Skeletal muscle tissue (tissue), 2 donors: Measurements from ENCODE around the gene LRFN3. TPM values are rescaled to one million over a fixed set of nuclear protein-coding genes. Genes with fewer than 3 reads are reported as not detected.

ENCODE experiments used
- small RNA-seq: library from RNA; depleted of rRNA; stranded (forward); fragments of <200 nt; gene quantifications from one replicate; pipeline ENCODE3, GENCODE V24; 2014
- total RNA-seq: library from RNA; depleted of rRNA; stranded (reverse); fragments of >200 nt; gene quantifications from one replicate; pipeline ENCODE4 v1.2.3, GENCODE V29; 2014

Gene LRFN3
- total RNA-seq, 1 donor from 2014 or later, result 0.52 TPM

Small RNA genes lying within 50 kb of the gene (small RNA-seq; reads per million reads assigned to genes)
- not detected for gene AF038458.1

Other genes starting within 250 kb of the LRFN3 start
- not detected for gene ZBTB32, start 231.8 kb upstream of the LRFN3 start, total RNA-seq
- 5.7 TPM for gene KMT2B, start 218.4 kb upstream of the LRFN3 start, total RNA-seq
- 3.1 TPM for gene IGFLR1, start 193.9 kb upstream of the LRFN3 start, total RNA-seq
- 3.7 TPM for gene U2AF1L4, start 191.0 kb upstream of the LRFN3 start, total RNA-seq
- 7.8 TPM for gene PSENEN, start 190.7 kb upstream of the LRFN3 start, total RNA-seq
- 3.1 TPM for gene LIN37, start 187.8 kb upstream of the LRFN3 start, total RNA-seq
- gene HSPB6, start 179.3 kb upstream of the LRFN3 start, total RNA-seq, result 52.7 TPM
- 1.0 TPM for gene PROSER3, start 178.2 kb upstream of the LRFN3 start, total RNA-seq
- gene ARHGAP33, start 160.8 kb upstream of the LRFN3 start, total RNA-seq, result 1.0 TPM
- not detected for gene PRODH2, start 123.5 kb upstream of the LRFN3 start, total RNA-seq
- gene NPHS1, start 83.9 kb upstream of the LRFN3 start, total RNA-seq, result under 0.01 TPM
- not detected for gene KIRREL2, start 79.5 kb upstream of the LRFN3 start, total RNA-seq
- 2.1 TPM for gene APLP1, start 67.8 kb upstream of the LRFN3 start, total RNA-seq
- 3.7 TPM for gene NFKBID, start 35.8 kb upstream of the LRFN3 start, total RNA-seq
- gene HCST, start 33.8 kb upstream of the LRFN3 start, total RNA-seq, result 1.6 TPM
- 9.9 TPM for gene TYROBP, start 28.1 kb upstream of the LRFN3 start, total RNA-seq
- gene SDHAF1, start 58.8 kb downstream of the LRFN3 start, total RNA-seq, result 8.4 TPM
- not detected for gene SYNE4, start 72.4 kb downstream of the LRFN3 start, total RNA-seq
- 4.7 TPM for gene ALKBH6, start 77.8 kb downstream of the LRFN3 start, total RNA-seq
- 1.0 TPM for gene CLIP3, start 96.5 kb downstream of the LRFN3 start, total RNA-seq
- 2.1 TPM for gene THAP8, start 117.9 kb downstream of the LRFN3 start, total RNA-seq
- 2.1 TPM for gene WDR62, start 118.5 kb downstream of the LRFN3 start, total RNA-seq
- not detected for gene OVOL3, start 174.8 kb downstream of the LRFN3 start, total RNA-seq
- gene POLR2I, start 178.5 kb downstream of the LRFN3 start, total RNA-seq, result 121 TPM
- 97.6 TPM for gene TBCB, start 179.1 kb downstream of the LRFN3 start, total RNA-seq
- 195 TPM for gene CAPNS1, start 203.7 kb downstream of the LRFN3 start, total RNA-seq
- gene COX7A1, start 216.1 kb downstream of the LRFN3 start, total RNA-seq, result 141 TPM